GM21717 (cell line): ENCODE results near the gene KRTCAP2.

Source experiments
- ATAC-seq: cut with Tn5 transposase; IDR thresholded peaks from one replicate; pipeline ENCODE4 v1.9.1; 2021; ENCODE audit warnings: mild to moderate bottlenecking, moderate library complexity; ENCODE audit not compliant: unreplicated experiment

KRTCAP2 gene

GRCh38 chr1:155120253-155120652, 52.9 kb downstream of the KRTCAP2 start:
- no peak for ATAC-seq
